Islet of Langerhans (tissue), 1 donor: ENCODE data around the gene SRGAP2C.
"Not testable (repeated sequence)": the region's sequence is repeated elsewhere in the genome, so short reads cannot be mapped to it uniquely, and the experiment has no call there.

Experiments
- FAIRE-seq: peaks from one replicate; lab custom pipeline; 2011; peaks lifted over from hg19 to GRCh38; lab: Jason Lieb, UNC

The SRGAP2C gene

DNA sequence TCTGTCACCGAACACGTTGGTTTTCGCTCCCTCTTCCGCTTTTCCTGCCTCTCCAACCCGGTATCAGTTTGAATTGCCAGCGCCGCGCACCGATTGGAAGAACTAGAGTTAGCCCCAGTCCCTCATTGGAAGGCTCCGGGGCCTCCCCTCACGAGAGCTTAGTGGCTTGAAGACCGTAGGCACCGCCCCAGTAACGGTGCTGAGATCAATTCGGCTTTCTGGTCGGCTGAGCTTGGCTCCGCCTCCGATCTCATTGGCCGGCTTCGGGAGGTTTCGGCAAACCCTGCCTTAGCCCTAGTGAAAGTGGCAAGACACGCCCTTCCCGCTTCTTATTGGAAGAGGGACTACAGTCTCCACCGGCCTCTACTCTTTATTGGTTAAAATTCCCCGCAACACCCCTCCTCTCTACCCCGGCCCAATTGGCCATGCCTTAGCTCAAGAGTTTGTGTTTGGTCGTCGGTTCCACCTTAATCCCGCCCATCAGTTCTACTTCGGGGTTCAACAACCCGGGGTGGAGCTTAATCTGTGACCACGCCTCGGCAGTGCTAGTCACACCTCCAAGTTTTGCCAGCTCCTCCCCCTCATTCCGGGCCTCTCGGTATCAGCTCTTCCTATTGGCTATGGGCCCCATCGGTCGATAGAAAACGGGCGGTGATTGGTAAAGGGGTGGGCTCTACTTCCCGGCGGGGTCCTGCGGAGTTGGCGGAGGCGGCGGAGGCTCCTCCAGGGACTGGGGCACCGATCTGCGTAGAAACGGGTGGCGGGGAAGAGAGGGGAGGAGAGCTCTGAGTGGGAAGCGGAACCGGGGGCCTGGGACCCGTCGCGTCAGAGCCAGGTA, at the start of gene SRGAP2C, which contains the start of gene FAM72B:
TSS of gene SRGAP2C (plus strand) at position 686 of the 838 bp plus-strand sequence. CDS start 2,472 bp downstream, outside the sequence.
TSS of gene FAM72B (minus strand) at position 51 of the 838 bp plus-strand sequence. CDS start 851 bp downstream, outside the sequence.
- FAIRE-seq, result not testable (repeated sequence)

DNA sequence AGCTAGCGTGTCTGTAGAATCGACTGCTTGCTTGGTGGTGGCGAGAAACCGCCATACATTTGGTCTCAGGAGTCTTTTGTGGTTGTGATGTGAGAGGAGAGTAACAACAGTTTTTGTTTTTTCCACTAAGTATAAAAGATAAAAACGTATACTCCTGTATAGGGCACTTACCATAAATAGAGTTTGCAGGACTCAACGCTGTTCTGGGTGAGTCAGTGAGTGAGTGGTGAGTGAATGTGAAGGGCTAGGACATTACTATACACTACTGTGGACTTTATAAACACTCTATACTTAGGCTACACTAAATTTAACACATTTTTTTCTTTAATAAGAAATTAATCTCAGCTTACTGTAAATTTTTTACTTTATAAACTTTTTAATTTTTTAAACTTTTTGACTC, 44.4 kb upstream of the SRGAP2C start:
- not testable (repeated sequence) for FAIRE-seq

DNA sequence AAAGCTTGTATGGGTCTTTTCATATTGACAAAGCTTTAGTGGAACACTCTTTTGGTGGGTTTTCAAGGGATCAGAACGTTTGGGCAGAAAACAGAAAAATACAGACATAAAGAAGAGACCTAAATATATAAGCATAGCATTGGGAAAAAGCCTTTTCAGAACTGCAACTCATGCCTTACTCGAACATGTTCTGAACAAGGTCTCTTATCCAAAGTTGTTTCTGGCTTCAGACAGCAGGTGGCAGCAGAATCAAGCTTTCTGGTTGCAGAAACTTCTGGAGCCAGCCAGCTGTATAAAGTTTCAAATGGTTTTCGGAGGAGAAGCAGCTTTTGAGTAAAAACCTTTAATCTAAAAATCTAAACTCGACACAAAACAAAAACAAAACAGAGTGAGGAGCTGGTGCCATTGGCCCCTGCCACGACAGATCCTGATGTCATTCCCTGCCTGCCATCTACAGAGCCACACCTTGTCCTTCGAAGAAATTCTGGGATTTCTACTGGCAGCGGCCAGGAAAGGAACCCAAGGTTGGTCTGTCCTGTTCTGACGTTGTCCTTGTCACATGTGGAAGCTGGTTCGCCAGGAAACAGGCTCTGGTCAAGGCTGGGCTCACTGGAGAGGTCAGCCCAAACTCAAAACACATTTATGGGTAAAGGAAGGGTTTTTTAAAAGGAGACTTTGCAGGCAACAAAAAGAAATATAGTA, 36.1 kb upstream of the SRGAP2C start:
- not testable (repeated sequence) for FAIRE-seq

DNA sequence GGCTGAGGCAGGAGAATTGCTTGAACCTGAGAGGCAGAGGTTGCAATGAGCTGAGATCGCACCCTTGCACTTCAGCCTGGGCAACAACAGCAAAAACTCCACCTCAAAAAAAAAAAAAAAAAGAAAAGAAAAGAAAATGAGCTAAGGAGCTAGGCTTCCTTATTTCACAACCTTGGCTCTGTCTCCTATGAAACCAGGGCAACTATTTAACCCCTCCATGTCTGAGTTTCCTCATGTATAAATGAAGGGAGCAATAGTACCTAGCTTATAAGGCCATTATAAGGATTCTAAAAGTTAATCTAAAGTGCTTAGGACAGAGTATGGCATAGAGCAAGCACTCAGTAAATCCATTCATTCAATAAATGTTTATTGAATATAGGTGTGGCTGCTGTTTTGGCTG, 33.5 kb upstream of the SRGAP2C start:
- FAIRE-seq, result not testable (repeated sequence)

DNA sequence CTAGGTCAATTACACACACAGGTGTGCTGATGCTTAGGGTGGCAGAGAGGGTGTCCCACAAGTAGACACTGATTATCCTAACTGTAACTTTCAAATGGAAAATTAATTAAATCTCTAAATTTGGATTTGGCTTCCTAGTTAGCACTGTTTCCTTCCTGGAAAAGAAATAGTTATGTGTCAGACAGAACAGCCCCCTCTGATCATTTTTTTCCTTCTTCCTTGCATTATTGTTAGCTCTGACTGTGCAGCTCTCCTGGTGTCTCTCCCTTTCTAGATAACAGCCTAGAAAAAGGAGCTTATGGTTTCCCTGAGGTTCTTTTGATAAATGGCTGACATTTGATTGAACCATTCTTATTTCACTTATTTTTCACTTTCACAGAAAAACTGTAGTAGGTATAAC, 32.0 kb upstream of the SRGAP2C start:
- not testable (repeated sequence) for FAIRE-seq

DNA sequence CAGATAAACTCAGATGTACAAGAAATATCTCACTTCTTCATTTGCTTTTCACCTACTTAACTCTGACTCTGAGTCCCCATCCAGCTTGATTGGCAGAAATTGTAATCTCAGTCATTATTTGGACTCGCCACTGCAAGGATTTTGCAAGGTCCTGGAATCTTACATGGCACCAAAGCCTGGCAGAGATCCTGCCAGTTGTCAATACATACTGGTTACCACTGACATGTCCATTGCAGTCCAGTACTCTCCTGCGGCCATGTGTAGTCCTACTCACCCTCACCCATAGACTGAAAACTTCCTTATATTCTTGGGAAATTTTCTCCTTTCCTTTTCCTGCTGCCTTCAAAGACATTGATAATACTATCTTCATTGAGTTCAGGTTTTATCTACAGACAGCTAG, 30.0 kb upstream of the SRGAP2C start:
- not testable (repeated sequence) for FAIRE-seq

DNA sequence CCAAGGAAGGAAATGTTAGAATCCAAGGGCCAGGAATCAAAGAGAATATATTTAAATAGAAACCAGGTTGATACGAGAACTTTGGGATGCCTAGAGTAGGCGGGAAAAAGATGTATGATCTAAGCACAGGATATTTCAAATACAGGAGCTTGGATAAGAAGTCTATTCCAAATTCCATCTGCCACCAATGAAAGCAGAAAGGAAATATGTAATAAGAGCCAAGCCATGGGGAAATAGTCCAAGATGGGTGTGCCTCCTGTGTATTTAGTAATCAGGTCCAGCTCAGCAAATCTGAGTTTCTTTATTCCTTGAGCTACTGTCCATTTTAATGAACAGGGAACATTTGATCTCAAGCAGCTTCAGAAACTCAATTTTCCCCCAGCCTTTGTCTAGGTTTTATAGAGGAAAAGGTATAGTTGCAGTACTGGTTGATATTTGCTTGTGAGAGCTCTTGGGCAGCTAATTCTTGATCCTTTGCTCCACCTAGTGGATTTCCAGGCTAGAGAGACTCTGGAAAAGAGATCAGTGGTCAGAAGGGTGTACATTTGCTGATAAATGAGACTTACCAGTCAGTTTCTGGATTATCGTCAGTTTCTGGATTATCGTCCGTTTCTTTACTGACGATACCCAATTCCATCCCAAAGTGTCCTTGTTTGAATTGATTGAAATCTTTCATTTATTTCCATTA, 29.0 kb upstream of the SRGAP2C start:
- not testable (repeated sequence) for FAIRE-seq

DNA sequence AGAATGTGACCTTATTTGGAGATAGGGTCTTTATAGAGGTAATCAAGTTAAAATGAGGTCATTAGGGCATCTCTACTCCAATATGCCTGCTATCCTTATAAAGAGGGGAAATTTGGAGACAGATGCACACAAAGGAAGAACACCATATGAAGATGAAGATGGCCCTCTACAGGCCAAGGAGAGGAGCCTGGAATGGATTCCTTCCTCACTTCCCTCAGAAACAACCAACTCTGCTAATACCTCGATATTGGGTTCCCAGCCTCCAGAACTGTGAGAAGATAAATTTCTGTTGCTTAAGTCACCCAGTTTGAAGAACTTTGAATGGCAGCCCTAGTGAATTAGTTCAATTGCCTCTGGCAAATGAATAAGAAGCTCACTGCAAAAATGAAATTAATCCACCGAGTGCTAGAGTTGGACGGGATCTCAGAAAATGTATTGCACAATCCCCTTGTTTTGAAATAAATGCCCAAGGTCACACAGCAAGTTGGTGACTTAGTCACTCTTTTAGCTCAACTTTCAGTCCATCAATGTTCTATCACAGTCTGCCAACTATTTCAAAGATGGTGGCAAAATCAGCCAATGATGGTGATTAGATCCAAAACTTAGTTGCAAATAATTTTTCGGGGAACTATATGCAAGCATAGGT, 27.7 kb upstream of the SRGAP2C start:
- not testable (repeated sequence) for FAIRE-seq

DNA sequence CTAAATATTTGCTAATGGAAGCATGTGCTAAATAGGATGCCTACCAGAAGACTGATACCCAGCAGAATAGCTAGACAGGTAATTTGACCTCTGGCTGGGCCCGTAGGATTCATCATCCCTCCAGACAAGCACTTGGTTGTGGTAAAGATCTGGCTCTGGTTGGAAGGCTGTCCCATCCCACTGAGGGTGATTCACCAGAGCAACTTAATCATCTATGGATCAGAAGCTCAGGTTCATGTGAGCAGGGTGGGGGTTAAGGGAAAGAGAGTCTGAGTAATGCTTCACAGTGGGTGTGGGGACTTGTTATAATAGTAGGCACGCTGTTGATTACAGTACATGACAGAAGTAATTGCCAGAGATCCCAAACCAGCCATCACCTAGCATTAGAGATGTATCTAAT, 27.2 kb upstream of the SRGAP2C start:
- FAIRE-seq, result not testable (repeated sequence)

DNA sequence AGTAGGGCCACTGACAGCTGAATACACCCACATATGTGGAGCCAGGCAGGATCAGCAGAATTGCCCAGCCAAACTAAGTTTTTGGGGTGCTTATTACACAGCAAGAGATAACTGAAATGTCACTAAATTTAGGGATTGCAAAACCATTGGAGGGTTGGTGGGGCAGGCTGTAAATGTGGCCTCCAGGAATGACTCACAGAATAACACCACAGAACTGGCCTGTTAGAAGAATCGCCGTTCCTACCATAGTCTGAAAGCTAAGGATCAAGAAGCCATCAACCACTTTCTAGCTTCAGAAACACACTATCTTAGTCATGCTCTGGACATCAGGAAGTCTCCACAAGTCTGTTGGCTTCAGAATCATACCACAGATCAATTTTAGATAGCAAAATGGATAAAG, 24.7 kb upstream of the SRGAP2C start:
- not testable (repeated sequence) for FAIRE-seq

DNA sequence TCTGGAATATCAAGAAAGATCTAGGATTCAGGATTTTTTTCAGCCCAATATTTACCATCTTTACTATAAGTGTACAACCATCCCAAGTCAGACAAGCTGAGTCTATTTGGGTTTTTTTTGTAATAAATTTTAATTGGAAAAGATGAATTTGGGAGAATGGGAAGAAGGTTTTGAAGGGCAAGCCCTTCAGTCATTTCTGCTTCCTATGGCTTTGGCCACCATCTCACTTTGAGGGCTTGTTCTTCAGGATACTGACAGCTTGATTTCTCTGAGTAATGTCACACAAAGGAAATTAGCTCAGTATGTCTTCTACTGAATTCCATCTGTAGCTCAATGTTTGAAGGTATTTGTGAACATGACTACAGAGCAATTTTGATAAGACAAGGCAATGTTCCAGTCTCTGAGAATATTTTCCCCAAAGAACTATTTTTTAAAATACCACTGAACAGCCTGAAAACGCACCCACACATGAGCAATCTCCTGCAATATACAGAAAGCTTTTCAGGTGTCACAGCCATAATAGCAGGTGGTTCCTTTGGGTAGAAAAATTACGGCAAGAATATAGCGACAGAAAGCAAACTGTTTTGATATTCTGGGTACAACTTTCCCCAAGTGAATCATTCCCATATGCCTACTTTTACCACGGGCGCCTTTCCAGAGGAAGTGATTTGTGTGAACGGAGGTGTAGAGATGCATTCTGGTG, 23.4 kb upstream of the SRGAP2C start:
- FAIRE-seq, result not testable (repeated sequence)

DNA sequence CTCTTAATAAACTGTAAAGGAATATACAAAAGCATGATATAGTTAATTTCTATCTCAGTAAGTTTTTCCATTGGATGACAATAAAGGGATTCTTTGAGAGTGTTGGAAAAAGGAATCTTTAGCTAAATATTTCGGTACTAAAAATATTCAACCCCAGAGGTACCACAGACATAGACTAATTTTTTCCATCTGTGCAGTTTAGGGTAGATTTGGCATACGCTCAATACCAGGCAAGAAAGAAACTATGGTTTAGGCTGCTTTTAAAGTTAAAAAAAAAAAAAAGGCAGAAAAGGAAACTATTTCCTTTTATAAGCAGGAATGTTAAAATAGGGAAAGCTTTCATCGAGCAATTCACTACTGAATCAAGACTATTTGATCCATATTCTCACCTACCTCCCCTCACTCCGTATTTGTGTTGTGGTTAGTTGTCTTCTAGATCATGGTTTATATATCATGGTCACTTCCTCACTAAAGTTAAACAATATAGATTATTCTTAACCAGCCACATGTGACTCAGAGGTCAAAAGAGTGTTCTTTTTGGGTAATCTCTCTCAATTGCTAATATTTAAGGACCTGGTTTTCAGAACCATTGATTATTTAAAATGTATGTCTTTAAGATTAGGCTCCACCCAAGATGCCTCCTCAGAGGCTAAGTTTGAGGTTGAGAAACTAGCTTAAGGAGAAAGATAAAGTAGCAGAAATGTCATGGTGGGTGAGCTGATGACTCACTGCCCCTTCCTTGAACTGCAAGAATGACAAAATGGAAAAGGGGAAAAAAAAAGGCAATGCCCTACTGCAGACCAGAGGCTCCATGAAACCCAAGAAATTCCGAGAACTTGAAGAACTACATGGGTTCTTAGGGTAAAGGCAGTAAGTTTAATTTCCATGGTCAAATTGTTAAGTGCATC, 20.7 kb upstream of the SRGAP2C start:
- not testable (repeated sequence) for FAIRE-seq

DNA sequence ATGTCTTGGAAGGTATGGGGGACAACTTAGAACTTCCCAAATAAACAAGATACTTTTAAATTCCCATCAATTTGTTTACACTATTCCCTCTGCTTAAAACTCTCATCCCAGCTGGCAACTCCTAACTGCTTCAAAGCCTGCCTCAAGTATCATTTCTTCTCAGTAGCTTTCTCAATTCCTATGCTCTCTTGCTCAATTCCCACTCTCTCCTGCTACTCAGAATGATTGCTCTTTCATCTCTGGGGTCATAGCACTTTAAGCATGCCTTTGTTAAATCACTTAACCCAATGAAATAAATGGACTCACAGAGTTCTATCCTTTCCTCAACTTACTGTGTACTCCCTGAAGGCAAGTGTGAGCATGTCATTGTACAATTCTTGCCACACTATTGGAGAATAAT, 19.5 kb upstream of the SRGAP2C start:
- not testable (repeated sequence) for FAIRE-seq

DNA sequence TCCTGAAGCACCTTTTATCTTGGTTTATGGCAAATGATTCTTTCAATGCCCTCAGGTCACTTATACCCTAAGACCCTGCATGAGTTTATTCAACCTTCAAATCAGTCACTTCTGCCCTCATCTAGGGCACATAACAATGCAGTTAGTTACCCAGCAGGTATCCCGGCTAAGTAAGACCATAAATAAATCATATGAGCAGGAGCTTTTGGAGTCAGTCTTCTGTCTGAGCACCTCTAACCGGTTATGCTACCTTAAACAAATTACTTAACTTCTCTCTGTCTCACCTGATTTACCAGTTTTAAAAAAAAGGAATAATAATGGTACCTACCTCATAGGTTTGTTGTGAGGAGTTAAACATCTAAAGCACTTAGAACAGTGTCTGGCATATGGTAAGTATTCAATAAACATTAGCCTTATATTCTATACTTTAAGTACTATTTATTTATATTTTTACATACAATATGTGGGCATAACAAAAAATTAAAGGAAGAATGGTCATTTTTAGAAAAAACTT, 17.5 kb upstream of the SRGAP2C start:
- not testable (repeated sequence) for FAIRE-seq

DNA sequence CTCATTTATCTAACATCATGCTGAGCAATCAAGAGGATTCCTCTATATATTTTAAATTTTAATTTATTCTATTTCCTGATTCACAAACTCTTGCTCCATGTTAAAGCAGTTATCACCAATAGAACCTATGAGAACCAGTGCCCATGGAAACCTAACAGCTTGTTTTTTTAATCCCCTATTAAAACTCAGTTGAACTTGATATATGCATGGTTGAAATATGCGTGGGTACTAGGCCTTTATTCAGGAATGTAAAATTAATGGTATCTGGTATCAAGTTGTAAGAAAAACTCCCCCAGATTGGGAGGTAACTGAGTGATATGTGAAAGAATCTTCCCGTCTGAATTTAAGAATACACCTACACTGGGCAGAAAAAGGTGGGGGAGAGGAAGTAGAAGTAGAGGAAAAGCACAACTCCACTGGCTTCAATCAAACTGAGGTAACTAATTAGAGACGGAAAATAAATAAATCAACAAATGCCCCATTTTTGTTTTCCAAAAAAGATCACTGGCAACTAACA, 16.6 kb upstream of the SRGAP2C start:
- FAIRE-seq, result not testable (repeated sequence)

DNA sequence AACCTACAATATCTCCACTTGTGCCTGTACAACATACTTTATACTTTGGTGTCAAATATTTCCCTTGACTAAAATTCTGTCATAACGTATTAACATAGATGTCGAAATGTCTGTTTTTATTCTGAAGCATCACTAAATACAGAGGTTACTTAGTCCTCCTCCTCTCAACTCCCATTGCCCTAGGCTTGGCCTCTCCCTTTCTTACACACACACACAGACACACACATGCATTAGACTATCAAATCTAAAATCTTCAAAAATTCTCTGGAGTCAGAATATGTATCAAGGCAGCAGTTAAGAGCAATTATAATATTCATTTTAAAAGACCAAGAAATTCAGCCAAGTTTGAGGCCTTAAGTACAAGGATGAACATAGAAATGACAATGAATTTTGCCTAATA, 8.1 kb upstream of the SRGAP2C start:
- not testable (repeated sequence) for FAIRE-seq

DNA sequence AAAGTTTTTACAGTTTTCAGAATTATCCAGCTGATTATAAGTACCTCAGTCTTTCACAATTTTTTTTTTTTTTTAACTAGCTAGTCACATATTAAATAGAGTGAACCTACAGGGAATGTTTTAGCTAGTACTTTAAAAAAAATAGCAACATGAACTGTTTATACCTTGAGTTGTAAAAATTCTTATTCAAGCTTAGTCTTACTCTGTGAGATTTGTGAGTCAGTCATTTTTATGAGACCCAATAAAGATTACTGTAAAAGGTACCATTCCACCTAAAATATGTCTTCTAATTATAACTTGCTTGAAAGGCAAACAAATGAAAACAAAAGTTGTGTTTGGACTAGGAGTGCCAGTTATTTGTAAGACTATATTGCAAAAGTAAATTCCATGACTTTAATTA, 6.6 kb upstream of the SRGAP2C start:
- FAIRE-seq, result not testable (repeated sequence)

DNA sequence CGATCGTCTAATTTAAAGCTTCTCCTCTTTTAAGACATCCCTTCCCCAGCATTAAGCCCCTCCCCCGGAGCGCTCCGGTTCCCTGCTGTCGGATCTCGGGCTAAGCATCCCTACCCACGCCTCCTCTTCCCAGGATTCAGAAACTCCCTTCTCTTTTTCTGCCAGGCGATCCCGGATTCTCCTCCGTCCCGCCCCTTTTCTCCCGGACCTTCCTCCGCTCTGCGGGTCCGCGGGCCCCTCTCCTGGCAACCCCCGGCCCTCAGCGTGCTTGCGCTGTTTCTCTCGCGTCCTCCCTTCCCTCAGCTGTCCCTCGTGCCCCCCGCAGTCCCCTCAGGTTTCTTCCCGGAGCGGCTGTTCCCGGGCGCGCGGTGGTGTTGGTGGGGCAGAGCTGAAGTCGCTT, 908 bp upstream of the SRGAP2C start:
- not testable (repeated sequence) for FAIRE-seq

DNA sequence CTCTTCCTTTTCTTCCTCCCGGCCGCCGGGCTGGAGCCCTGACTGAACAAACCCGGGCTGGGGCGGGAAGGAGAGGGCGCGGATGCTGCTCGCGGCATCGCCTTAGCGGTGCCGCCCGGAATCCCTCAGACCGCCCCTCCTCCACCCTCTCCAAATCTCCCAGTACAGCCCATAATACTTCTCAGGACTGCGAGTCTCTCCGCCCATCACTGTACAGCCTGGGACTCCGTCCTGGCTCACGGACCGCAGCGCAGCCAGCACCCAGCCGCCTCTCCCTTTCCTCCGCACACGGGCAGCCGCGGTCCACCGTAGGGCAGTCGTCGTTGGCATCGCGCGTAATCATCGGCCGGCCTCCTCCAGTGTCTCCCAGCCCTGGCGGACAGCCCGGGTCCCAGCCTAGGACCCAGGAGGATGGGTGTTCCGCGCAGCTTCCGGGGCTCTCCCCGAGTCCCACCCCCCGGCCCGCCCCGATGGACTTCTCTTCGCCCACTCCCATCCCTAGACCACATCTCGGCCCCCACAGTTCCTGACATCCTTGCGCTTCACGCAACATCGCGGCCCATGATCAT, 449 bp downstream of the SRGAP2C start:
- not testable (repeated sequence) for FAIRE-seq
